G401.6 (cell line): Measurements from ENCODE around the gene FHIT.

ENCODE experiments used
- FAIRE-seq: peaks from 2 replicates; lab custom pipeline; 2012; peaks lifted over from hg19 to GRCh38; lab: Jason Lieb, UNC

The FHIT gene

GRCh38 chr3:60325610-60326170 is 925.6 kb downstream of the FHIT start:
- FAIRE-seq = no peak

GRCh38 chr3:60323651-60324050 is 927.6 kb downstream of the FHIT start:
- FAIRE-seq = no peak

DNA sequence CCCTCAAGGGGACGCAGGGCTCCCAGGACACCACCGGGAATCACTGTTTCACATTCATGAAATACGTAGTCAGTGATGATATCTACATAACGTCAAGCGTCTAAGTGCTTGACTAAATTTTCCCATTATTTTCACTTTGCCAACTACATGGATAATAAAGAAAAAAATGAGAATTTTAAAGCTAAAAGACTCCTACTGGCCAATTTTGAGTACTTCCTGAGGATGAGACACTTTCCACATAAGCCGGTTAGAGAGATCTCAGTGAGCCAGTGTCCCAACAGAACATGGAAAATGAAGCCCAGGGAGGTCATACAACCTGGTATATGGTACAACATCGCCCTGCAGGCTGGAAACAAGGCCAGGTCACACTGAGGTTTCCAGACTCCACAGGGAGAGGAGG is 928.1 kb downstream of the FHIT start:
- FAIRE-seq = no peak

- FAIRE-seq = no peak
These were observed 928.9 kb downstream of the FHIT start for GRCh38 chr3:60322298-60322856.

- no peak for FAIRE-seq
These were observed 931.9 kb downstream of the FHIT start for GRCh38 chr3:60319179-60319858.

GRCh38 chr3:60316121-60316797 is 935.0 kb downstream of the FHIT start:
- no peak for FAIRE-seq

GRCh38 chr3:60313951-60314461 is 937.2 kb downstream of the FHIT start:
- FAIRE-seq = no peak

GRCh38 chr3:60313231-60313798 is 937.9 kb downstream of the FHIT start:
- FAIRE-seq = no peak

DNA sequence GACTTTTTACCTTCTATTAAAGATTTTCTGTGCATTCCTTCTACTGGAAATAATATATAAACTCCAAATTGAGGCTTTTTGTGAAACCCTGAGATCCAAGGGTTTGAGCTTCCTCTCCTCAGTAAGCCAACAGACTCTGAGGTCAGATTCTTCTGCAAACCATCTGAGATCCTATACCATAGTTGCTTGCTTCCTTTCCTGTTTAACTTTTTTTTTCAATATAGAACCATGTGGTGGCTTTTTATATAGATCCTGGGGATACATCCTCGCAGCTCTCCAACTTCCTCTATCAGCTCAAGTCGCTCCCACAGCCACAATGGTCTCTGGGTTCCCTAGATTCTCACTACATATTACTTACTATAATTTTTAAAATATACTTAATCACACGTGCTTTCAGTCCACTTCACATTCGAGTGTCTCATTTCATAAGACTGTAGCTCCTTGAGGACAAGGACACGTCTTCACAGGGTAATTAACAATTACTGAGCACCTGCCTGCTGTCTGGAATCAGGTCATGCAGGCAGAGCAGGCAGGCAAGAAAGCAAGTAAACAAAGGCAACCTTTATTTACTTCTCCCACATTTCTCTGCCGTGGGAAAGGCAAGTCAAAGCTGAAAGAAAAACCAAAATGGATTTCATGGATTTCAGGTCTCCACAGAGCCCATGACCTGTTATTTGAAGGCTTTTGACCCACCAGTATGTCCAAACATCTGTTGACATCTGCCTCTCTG is 941.5 kb downstream of the FHIT start:
- no peak for FAIRE-seq

DNA sequence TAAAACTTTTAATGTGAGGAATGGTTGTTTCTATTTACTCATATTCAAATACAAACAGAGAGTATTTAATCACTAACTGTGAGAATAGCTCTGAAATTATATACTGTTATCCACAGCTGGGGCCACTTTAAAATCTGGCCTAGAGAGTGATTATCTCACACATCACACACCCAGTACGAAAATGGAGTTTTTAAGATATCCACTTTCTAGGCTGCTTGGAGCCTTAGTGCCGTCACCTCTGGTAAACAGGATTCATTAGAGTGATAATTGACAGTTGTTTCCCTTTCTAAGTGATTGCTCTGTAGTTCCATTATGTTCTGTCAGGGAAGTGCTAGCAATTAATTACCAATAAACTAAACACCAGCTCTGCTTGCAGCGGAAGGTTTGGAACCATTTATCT is 942.4 kb downstream of the FHIT start:
- FAIRE-seq = no peak

DNA sequence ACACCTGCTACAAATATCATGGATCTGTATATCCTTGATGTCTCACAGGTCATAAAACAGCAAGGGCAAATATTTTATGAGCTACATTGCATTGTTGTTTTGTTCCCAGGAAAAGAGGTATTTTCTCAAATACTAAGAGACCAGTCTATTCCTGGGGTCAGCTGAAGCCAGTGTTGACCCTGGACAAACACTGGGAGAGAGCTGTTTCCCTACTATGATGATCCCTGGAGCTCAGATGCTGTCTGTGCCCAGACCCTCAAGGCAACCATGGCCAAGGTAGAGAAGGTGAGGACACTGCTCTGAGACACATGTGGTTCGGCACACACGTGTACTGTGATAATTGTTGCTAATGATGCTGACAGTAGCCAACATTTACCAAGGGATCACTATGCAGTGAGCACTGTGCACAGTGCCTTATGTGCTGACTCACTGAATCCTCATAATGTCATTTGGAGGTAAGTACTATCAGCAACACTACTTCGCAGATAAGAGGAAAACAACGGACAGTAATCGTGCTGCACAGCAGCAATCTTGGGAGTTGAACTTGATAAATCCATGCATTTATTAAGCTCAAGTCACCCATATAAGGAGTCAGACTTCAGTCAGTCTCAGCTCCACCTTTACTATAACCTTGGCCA is 943.6 kb downstream of the FHIT start:
- FAIRE-seq = no peak

GRCh38 chr3:60304112-60304511 is 947.1 kb downstream of the FHIT start:
- FAIRE-seq = no peak

DNA sequence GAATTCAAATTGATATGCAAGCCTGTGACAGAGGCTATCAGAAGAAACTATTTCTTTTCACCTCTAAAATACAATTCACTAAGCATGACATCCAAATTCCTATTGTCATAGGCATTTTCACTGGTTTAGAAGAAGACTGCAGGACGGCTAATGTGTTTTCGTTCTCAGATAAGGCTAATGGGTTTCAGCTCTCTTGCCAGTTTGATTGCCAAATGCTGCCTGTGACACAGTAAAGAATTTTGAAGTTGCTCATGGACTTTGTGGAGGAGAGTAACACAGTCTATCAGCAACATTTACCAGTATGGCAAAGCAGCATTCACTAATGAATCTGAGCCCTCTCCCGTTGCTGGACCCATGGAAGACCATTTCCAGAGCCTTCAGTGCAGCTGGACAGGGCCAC is 948.1 kb downstream of the FHIT start:
- FAIRE-seq = no peak

DNA sequence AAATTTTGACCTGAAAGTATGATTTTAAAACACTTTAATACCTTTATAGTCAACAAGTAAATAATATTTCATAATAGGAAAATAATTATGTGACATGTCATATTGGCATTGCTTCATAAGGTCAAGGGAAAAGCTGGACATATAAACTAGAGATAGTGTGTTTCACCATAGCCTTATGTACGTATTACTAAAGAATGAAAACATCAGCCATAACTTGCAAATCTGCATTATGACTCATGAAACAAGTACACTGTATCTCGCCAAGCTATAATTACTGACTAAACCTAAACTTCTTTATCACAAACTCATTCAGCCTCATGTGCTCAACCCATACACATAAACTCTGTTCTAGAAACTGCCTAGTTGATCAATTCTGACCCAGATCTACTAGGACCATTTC is 950.1 kb downstream of the FHIT start:
- FAIRE-seq = no peak

GRCh38 chr3:60298141-60298540 is 953.1 kb downstream of the FHIT start:
- no peak for FAIRE-seq

GRCh38 chr3:60294181-60294580 is 957.1 kb downstream of the FHIT start:
- no peak for FAIRE-seq

- FAIRE-seq = no peak
These were observed 960.1 kb downstream of the FHIT start for GRCh38 chr3:60291115-60291514.

DNA sequence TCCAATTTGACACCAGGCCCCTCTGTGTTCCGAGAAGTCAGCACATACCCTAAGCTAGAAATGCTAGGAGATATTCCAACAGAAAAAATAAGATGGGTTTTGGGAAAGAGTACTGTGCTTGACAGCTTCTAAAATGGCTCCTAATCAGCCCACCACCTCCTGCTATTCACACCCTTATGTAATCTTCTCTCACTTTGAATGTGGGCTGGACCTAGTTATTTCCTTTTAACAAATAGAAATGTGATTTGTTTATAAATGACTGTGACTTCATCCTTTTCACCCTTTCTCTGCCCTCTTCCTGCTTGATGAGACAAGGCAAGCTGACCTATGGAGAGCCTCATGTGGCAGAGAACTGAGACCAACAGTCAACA is 961.1 kb downstream of the FHIT start:
- FAIRE-seq = no peak

- FAIRE-seq = no peak
These were observed 961.7 kb downstream of the FHIT start for GRCh38 chr3:60289341-60290121.

- FAIRE-seq = no peak
These were observed 968.4 kb downstream of the FHIT start for GRCh38 chr3:60282866-60283265.

DNA sequence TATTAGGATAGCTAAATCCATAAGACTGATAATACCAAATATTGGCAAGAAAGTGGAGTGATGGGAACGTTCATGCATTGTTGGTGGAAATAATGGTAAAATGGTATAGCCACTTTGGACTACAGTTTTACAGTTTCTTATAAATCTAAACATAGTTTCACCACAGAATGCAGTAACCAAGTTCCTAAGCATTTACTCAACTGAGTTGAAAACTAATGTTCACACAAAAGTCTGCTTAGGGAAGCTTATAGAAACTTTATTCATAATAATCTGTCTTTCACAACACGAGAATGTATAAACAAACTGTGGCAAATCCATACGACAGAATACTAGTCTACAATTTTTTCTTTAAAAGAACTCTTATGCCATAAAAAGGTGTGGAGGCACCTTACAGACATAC is 969.3 kb downstream of the FHIT start:
- FAIRE-seq = no peak
